GM23248 (cell line): ENCODE data around the gene HHIPL1.

ENCODE experiments used
- EZH2 ChIP-seq: fragments of 200-600 bp; sonication (generic); IDR thresholded peaks from 2 replicates; pipeline ENCODE4 v1.6.1; 2018; ENCODE audit warnings: antibody characterized with exemption, mild to moderate bottlenecking; ENCODE audit not compliant: insufficient read depth, poor library complexity, severe bottlenecking
- EZH2phosphoT487 ChIP-seq: fragments of 200-600 bp; sonication (generic); IDR thresholded peaks from 2 replicates; pipeline ENCODE4 v1.6.1; 2018; ENCODE audit warnings: antibody characterized with exemption, moderate library complexity, mild to moderate bottlenecking, low read depth; ENCODE audit not compliant: insufficient read depth

DNA sequence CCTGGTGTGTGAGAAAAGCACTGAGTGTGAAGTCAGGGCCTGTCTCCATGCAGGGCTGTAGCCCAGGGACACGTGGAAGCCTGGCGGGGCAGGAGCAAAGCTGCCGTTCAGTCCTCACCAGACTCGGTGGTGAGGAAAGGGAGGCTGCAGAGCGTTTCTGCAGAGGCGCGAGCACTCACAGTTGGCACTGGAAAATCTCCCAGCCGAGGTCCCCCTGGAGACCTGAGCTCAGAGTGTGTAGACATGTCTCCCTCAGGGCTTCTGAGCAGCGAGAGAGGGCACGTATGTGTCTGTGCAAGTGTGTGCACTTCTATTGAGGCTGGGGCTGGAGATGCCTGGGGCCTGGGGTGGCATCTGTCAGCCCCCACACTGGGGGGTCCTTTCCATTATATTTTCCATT, 11.0 kb upstream of the HHIPL1 start:
- no peak for TF ChIP-seq EZH2
- no peak for TF ChIP-seq EZH2phosphoT487
